Heart left ventricle (tissue), 13 donors: ENCODE data around the gene C5.
"Not testable (repeated sequence)": the region's sequence is repeated elsewhere in the genome, so short reads cannot be mapped to it uniquely, and the experiment has no call there.

Experiments
- CTCF ChIP-seq, 12 donors: fragments of 200-600 bp; sonication (generic) in 4 of 12; IDR thresholded peaks; one replicate each; pipeline versions ENCODE4 v1.5.0 to v1.8.0; 2018 to 2022; ENCODE audit warnings: antibody characterized with exemption in 12 of 12, mild to moderate bottlenecking in 5 of 12
- POLR2A ChIP-seq, 2 donors: fragments of 450-650 bp; IDR thresholded peaks; one replicate each; pipeline ENCODE4 v1.6.1; 2017; ENCODE audit warnings: antibody characterized with exemption in 2 of 2, mild to moderate bottlenecking in 2 of 2, moderate library complexity in 2 of 2
- donor health status: ischemic (EF 13 %, LVEDD 7.1; RV severe dilation, severe dysfunction).
- donor health status: DM: no; HTN: yes; CAD: no.
- donor health status: DM: no; HTN: no; CAD: no.
- donor health status: ischemic (EF 25% LVEDD 6.9; RV normal size, moderate dysfunction).
- donor health status: ischemic (EF 25% LVEDD 5.7; RV mildly dilated, moderate dysfunction).
- donor health status: ischemic (EF 35%, LVEDD 5.7; RV mildly dilated, moderate dysfunction).
- donor health status: nonischemic (EF 11% LVEDD 7.7; RV severe dilation, severe dysfunction).
- donor health status: DM: yes; HTN: yes; CAD: no.
- donor health status: PGD.
- donor health status: ischemic (EF 29% LVEDD 5.4; RV normal size, mild dysfunction).
- donor health status: nonischemic (EF 23%, LVEDD 6.1; RV moderate dilation, normal function).

GRCh38 chr9:121028285-121028684 is 21.8 kb downstream of the C5 start:
- not testable (repeated sequence) for TF ChIP-seq CTCF, POLR2A (IDR thresholded peaks at IDR 0.05)
